ENCODE measurements around the gene CSRNP3. TPM values are rescaled to one million over a fixed set of nuclear protein-coding genes. Genes with fewer than 3 reads are reported as not detected.

CSRNP3 gene
- total RNA-seq (not detected), polyA plus RNA-seq (not detected)

GRCh38 chr2:165469417-165469816 is at the start of gene CSRNP3:
Gene CSRNP3 (plus strand): TSS chr2:165469698. CDS start chr2:165595066, 125,368 bp downstream.
- no peaks in the 10 kb centered on the region for H3K27me3 ChIP-seq (ENCODE audit: control insufficient read depth, insufficient read depth, low read length)
- H3K27ac ChIP-seq (ENCODE audit: insufficient read depth, low read length, poor library complexity, severe bottlenecking): no peak within 1 kb of the TSS
- H3K4me3 ChIP-seq (ENCODE audit: low read depth, low read length): no peak within 1 kb of the TSS
- H3K27me3 Mint-ChIP-seq: no peaks in the 10 kb centered on the region
- H3K36me3 ChIP-seq (ENCODE audit: control insufficient read depth, insufficient read depth, low read length): no peaks in the 10 kb centered on the region
- ATAC-seq (ENCODE audit: low read depth in 2 of 2): no peak
- no peak within 1 kb of the TSS for H3K27ac Mint-ChIP-seq
- no peaks in the 10 kb centered on the region for H3K4me1 Mint-ChIP-seq
- no peaks in the 10 kb centered on the region for H3K36me3 Mint-ChIP-seq
- H3K4me1 ChIP-seq (ENCODE audit: control insufficient read depth, insufficient read depth, low read length, poor library complexity, severe bottlenecking): no peaks in the 10 kb centered on the region
- no peak within 1 kb of the TSS for H3K4me3 Mint-ChIP-seq
- DNase-seq: no peak
- no peaks in the 10 kb centered on the region for H3K9me3 ChIP-seq (ENCODE audit: control insufficient read depth in 2 of 2, low read length in 2 of 2)
- no peaks in the 10 kb centered on the region for H3K9me3 Mint-ChIP-seq

GRCh38 chr2:165420231-165420630 is 49.3 kb upstream of the CSRNP3 start:
- no peak for ATAC-seq (ENCODE audit: low read depth in 2 of 2)
- no peaks in the 10 kb centered on the region for H3K9me3 ChIP-seq (ENCODE audit: control insufficient read depth in 2 of 2, low read length in 2 of 2)
- H3K4me1 Mint-ChIP-seq: no peaks in the 10 kb centered on the region
- no peaks in the 10 kb centered on the region for H3K27me3 ChIP-seq (ENCODE audit: control insufficient read depth, insufficient read depth, low read length)
- no peak overlapping the region for H3K4me3 Mint-ChIP-seq
- H3K27ac ChIP-seq (ENCODE audit: insufficient read depth, low read length, poor library complexity, severe bottlenecking): no peak overlapping the region
- no peaks in the 10 kb centered on the region for H3K36me3 Mint-ChIP-seq
- H3K9me3 Mint-ChIP-seq: peaks cover 0 to 16% (median 4%) of the 10 kb centered on the region in 7 donors
- no peaks in the 10 kb centered on the region for H3K27me3 Mint-ChIP-seq
- no peak overlapping the region for H3K27ac Mint-ChIP-seq
- H3K4me1 ChIP-seq (ENCODE audit: control insufficient read depth, insufficient read depth, low read length, poor library complexity, severe bottlenecking): no peaks in the 10 kb centered on the region
- no peaks in the 10 kb centered on the region for H3K36me3 ChIP-seq (ENCODE audit: control insufficient read depth, insufficient read depth, low read length)
- DNase-seq: no peak
- no peak overlapping the region for H3K4me3 ChIP-seq (ENCODE audit: low read depth, low read length)

- DNase-seq (no peak), ATAC-seq (ENCODE audit: low read depth in 2 of 2) (no peak)
- Mint-ChIP-seq H3K36me3 (no peaks in the 10 kb centered on the region), H3K4me3 (no peak overlapping the region), H3K27ac (no peak overlapping the region), H3K27me3 (no peaks in the 10 kb centered on the region), H3K4me1 (no peaks in the 10 kb centered on the region), H3K9me3 (peaks cover 0 to 6% (median 4%) of the 10 kb centered on the region in 7 donors)
- Histone ChIP-seq H3K27ac (ENCODE audit: insufficient read depth, low read length, poor library complexity, severe bottlenecking) (no peak overlapping the region), H3K9me3 (ENCODE audit: control insufficient read depth in 2 of 2, low read length in 2 of 2) (no peaks in the 10 kb centered on the region), H3K4me3 (ENCODE audit: low read depth, low read length) (no peak overlapping the region), H3K4me1 (ENCODE audit: control insufficient read depth, insufficient read depth, low read length, poor library complexity, severe bottlenecking) (no peaks in the 10 kb centered on the region), H3K36me3 (ENCODE audit: control insufficient read depth, insufficient read depth, low read length) (no peaks in the 10 kb centered on the region), H3K27me3 (ENCODE audit: control insufficient read depth, insufficient read depth, low read length) (no peaks in the 10 kb centered on the region)
These were observed 46.4 kb upstream of the CSRNP3 start for GRCh38 chr2:165423081-165423480.

GRCh38 chr2:165425556-165425955 is 43.9 kb upstream of the CSRNP3 start:
- H3K4me3 ChIP-seq (ENCODE audit: low read depth, low read length): no peak overlapping the region
- Mint-ChIP-seq H3K4me1 (no peaks in the 10 kb centered on the region), H3K36me3 (no peaks in the 10 kb centered on the region), H3K4me3 (no peak overlapping the region), H3K9me3 (peaks cover 0 to 6% (median 3%) of the 10 kb centered on the region in 7 donors), H3K27me3 (no peaks in the 10 kb centered on the region), H3K27ac (no peak overlapping the region)
- H3K4me1 ChIP-seq (ENCODE audit: control insufficient read depth, insufficient read depth, low read length, poor library complexity, severe bottlenecking): no peaks in the 10 kb centered on the region
- DNase-seq (no peak), ATAC-seq (ENCODE audit: low read depth in 2 of 2) (no peak)
- no peaks in the 10 kb centered on the region for H3K27me3 ChIP-seq (ENCODE audit: control insufficient read depth, insufficient read depth, low read length)
- H3K36me3 ChIP-seq (ENCODE audit: control insufficient read depth, insufficient read depth, low read length): no peaks in the 10 kb centered on the region
- no peak overlapping the region for H3K27ac ChIP-seq (ENCODE audit: insufficient read depth, low read length, poor library complexity, severe bottlenecking)
- no peaks in the 10 kb centered on the region for H3K9me3 ChIP-seq (ENCODE audit: control insufficient read depth in 2 of 2, low read length in 2 of 2)

GRCh38 chr2:165427686-165428085 is 41.8 kb upstream of the CSRNP3 start:
- Mint-ChIP-seq H3K4me1 (no peaks in the 10 kb centered on the region), H3K27ac (no peak overlapping the region), H3K4me3 (no peak overlapping the region), H3K36me3 (no peaks in the 10 kb centered on the region), H3K27me3 (no peaks in the 10 kb centered on the region), H3K9me3 (peaks cover 0 to 6% (median 2%) of the 10 kb centered on the region in 7 donors)
- Histone ChIP-seq H3K9me3 (ENCODE audit: control insufficient read depth in 2 of 2, low read length in 2 of 2) (no peaks in the 10 kb centered on the region), H3K27me3 (ENCODE audit: control insufficient read depth, insufficient read depth, low read length) (no peaks in the 10 kb centered on the region), H3K27ac (ENCODE audit: insufficient read depth, low read length, poor library complexity, severe bottlenecking) (no peak overlapping the region), H3K4me1 (ENCODE audit: control insufficient read depth, insufficient read depth, low read length, poor library complexity, severe bottlenecking) (no peaks in the 10 kb centered on the region), H3K36me3 (ENCODE audit: control insufficient read depth, insufficient read depth, low read length) (no peaks in the 10 kb centered on the region), H3K4me3 (ENCODE audit: low read depth, low read length) (no peak overlapping the region)
- DNase-seq (no peak), ATAC-seq (ENCODE audit: low read depth in 2 of 2) (no peak)

- H3K9me3 Mint-ChIP-seq: peaks cover 0 to under 1% (median 0%) of the 10 kb centered on the region in 7 donors
- ATAC-seq (ENCODE audit: low read depth in 2 of 2) (no peak), DNase-seq (no peak)
- H3K27me3 ChIP-seq (ENCODE audit: control insufficient read depth, insufficient read depth, low read length): no peaks in the 10 kb centered on the region
- no peak overlapping the region for H3K27ac ChIP-seq (ENCODE audit: insufficient read depth, low read length, poor library complexity, severe bottlenecking)
- H3K4me3 Mint-ChIP-seq: no peak overlapping the region
- H3K27me3 Mint-ChIP-seq: no peaks in the 10 kb centered on the region
- no peaks in the 10 kb centered on the region for H3K4me1 ChIP-seq (ENCODE audit: control insufficient read depth, insufficient read depth, low read length, poor library complexity, severe bottlenecking)
- H3K36me3 Mint-ChIP-seq: no peaks in the 10 kb centered on the region
- no peaks in the 10 kb centered on the region for H3K36me3 ChIP-seq (ENCODE audit: control insufficient read depth, insufficient read depth, low read length)
- no peaks in the 10 kb centered on the region for H3K9me3 ChIP-seq (ENCODE audit: control insufficient read depth in 2 of 2, low read length in 2 of 2)
- H3K4me1 Mint-ChIP-seq: no peaks in the 10 kb centered on the region
- no peak overlapping the region for H3K27ac Mint-ChIP-seq
- H3K4me3 ChIP-seq (ENCODE audit: low read depth, low read length): no peak overlapping the region
These were observed 40.6 kb upstream of the CSRNP3 start for GRCh38 chr2:165428926-165429325.

GRCh38 chr2:165431014-165431413 is 38.5 kb upstream of the CSRNP3 start:
- no peak overlapping the region for H3K27ac ChIP-seq (ENCODE audit: insufficient read depth, low read length, poor library complexity, severe bottlenecking)
- no peaks in the 10 kb centered on the region for H3K27me3 ChIP-seq (ENCODE audit: control insufficient read depth, insufficient read depth, low read length)
- no peaks in the 10 kb centered on the region for H3K9me3 ChIP-seq (ENCODE audit: control insufficient read depth in 2 of 2, low read length in 2 of 2)
- Mint-ChIP-seq H3K9me3 (no peaks in the 10 kb centered on the region), H3K27me3 (no peaks in the 10 kb centered on the region), H3K4me1 (no peaks in the 10 kb centered on the region), H3K4me3 (no peak overlapping the region), H3K36me3 (no peaks in the 10 kb centered on the region), H3K27ac (no peak overlapping the region)
- H3K36me3 ChIP-seq (ENCODE audit: control insufficient read depth, insufficient read depth, low read length): no peaks in the 10 kb centered on the region
- no peaks in the 10 kb centered on the region for H3K4me1 ChIP-seq (ENCODE audit: control insufficient read depth, insufficient read depth, low read length, poor library complexity, severe bottlenecking)
- H3K4me3 ChIP-seq (ENCODE audit: low read depth, low read length): no peak overlapping the region
- DNase-seq (no peak), ATAC-seq (ENCODE audit: low read depth in 2 of 2) (no peak)

GRCh38 chr2:165432234-165432966 is 37.1 kb upstream of the CSRNP3 start:
- Histone ChIP-seq H3K4me3 (ENCODE audit: low read depth, low read length) (no peak overlapping the region), H3K9me3 (ENCODE audit: control insufficient read depth in 2 of 2, low read length in 2 of 2) (no peaks in the 10 kb centered on the region), H3K36me3 (ENCODE audit: control insufficient read depth, insufficient read depth, low read length) (no peaks in the 10 kb centered on the region), H3K27me3 (ENCODE audit: control insufficient read depth, insufficient read depth, low read length) (no peaks in the 10 kb centered on the region), H3K27ac (ENCODE audit: insufficient read depth, low read length, poor library complexity, severe bottlenecking) (no peak overlapping the region), H3K4me1 (ENCODE audit: control insufficient read depth, insufficient read depth, low read length, poor library complexity, severe bottlenecking) (no peaks in the 10 kb centered on the region)
- no peak overlapping the region for H3K4me3 Mint-ChIP-seq
- DNase-seq (no peak), ATAC-seq (ENCODE audit: low read depth in 2 of 2) (no peak)
- no peaks in the 10 kb centered on the region for H3K4me1 Mint-ChIP-seq
- H3K36me3 Mint-ChIP-seq: no peaks in the 10 kb centered on the region
- no peaks in the 10 kb centered on the region for H3K9me3 Mint-ChIP-seq
- no peaks in the 10 kb centered on the region for H3K27me3 Mint-ChIP-seq
- H3K27ac Mint-ChIP-seq: no peak overlapping the region

All from CD4-positive, CD25-positive, alpha-beta regulatory T cell (primary cell).